HepG2 (cell line): ENCODE data around the gene CDC42EP1. TPM values are rescaled to one million over a fixed set of nuclear protein-coding genes. Genes with fewer than 3 reads are reported as not detected.

ENCODE experiments used
- HOXA5 ChIP-seq: sonication (generic); formaldehyde crosslinking; IDR thresholded peaks from 2 replicates; pipeline ENCODE4 v1.4.0; 2020; ENCODE audit warnings: missing genetic modification reagents
- MAF1 ChIP-seq: sonication (generic); formaldehyde crosslinking; IDR thresholded peaks from 2 replicates; pipeline ENCODE4 v1.5.0; 2020; ENCODE audit warnings: missing genetic modification reagents, borderline replicate concordance
- MAZ ChIP-seq, 2 experiments: sonication (generic) in 1 of 2; formaldehyde crosslinking in 1 of 2; IDR thresholded peaks; 2 replicates each; pipeline versions ENCODE4 v1.5.0 to v1.6.1; 2012 to 2020; ENCODE audit warnings: low read depth in 2 of 2, mild to moderate bottlenecking in 2 of 2, borderline replicate concordance in 1 of 2, improper control_type of control experiment in 1 of 2, low read length in 1 of 2, missing genetic modification reagents in 1 of 2, moderate library complexity in 1 of 2
- MBD4 ChIP-seq: IDR thresholded peaks from 2 replicates; pipeline ENCODE4 v1.6.1; 2012; ENCODE audit warnings: low read length, inconsistent platforms, borderline replicate concordance
- MEIS2 ChIP-seq: sonication (generic); formaldehyde crosslinking; IDR thresholded peaks from 2 replicates; pipeline ENCODE4 v1.9.0; 2021; ENCODE audit warnings: mild to moderate bottlenecking, missing genetic modification reagents
- MIER2 ChIP-seq: IDR thresholded peaks from 2 replicates; pipeline ENCODE4 v1.6.1; 2016; ENCODE audit warnings: missing biosample characterization, missing genetic modification reagents
- NFYC ChIP-seq: IDR thresholded peaks from 2 replicates; pipeline ENCODE4 v1.6.1; 2016; ENCODE audit warnings: missing genetic modification reagents, missing compliant biosample characterization
- PHF21A ChIP-seq: sonication (generic); formaldehyde crosslinking; IDR thresholded peaks from 2 replicates; pipeline ENCODE4 v1.5.0; 2020; ENCODE audit warnings: mild to moderate bottlenecking, missing genetic modification reagents
- SRSF9 ChIP-seq: fragments of 200-400 bp; formaldehyde crosslinking; IDR thresholded peaks from 2 replicates; pipeline ENCODE4 v1.6.1; 2018; ENCODE audit warnings: borderline replicate concordance, mild to moderate bottlenecking, low read depth, low read length; ENCODE audit not compliant: insufficient read depth, poor library complexity, severe bottlenecking
- TEAD2 ChIP-seq: sonication (generic); formaldehyde crosslinking; IDR thresholded peaks from 2 replicates; pipeline ENCODE4 v1.9.0; 2021; ENCODE audit warnings: missing genetic modification reagents
- ZBTB8A ChIP-seq: sonication (generic); formaldehyde crosslinking; IDR thresholded peaks from 2 replicates; pipeline ENCODE4 v1.4.0; 2020; ENCODE audit warnings: mild to moderate bottlenecking, low read depth, missing genetic modification reagents, borderline replicate concordance
- ZFP90 ChIP-seq: sonication (generic); formaldehyde crosslinking; IDR thresholded peaks from 2 replicates; pipeline ENCODE4 v1.8.0; 2022; ENCODE audit warnings: missing genetic modification reagents, mild to moderate bottlenecking, inconsistent platforms, borderline replicate concordance
- ZNF121 ChIP-seq: sonication (generic); formaldehyde crosslinking; IDR thresholded peaks from 2 replicates; pipeline ENCODE4 v1.5.0; 2020; ENCODE audit warnings: mild to moderate bottlenecking, missing genetic modification reagents
- ZNF326 ChIP-seq: sonication (generic); formaldehyde crosslinking; IDR thresholded peaks from 2 replicates; pipeline ENCODE4 v1.4.0; 2020; ENCODE audit warnings: missing genetic modification reagents, borderline replicate concordance
- ZNF501 ChIP-seq: sonication (generic); formaldehyde crosslinking; IDR thresholded peaks from 2 replicates; pipeline ENCODE4 v1.5.1; 2020; ENCODE audit warnings: mild to moderate bottlenecking, moderate library complexity, missing genetic modification reagents
- polyA plus RNA-seq, 8 experiments: library from polyadenylated mRNA; depleted of rRNA in 3 of 8; stranded (reverse) in 7 of 8; unstranded in 1 of 8; fragments of >200 nt; fragmentation: Illumina TruSeq in 4 of 8; extraction: Trizol in 4 of 8; gene quantifications; 2 replicates each; pipeline versions ENCODE4 v1.2.1 to v1.2.3, GENCODE V29; 2011 to 2016; ENCODE audit warnings: low read depth in 4 of 8, missing spikeins in 1 of 8, mixed read lengths in 1 of 8; ENCODE audit not compliant: insufficient read depth in 1 of 8
- total RNA-seq, 5 experiments: library from RNA; depleted of rRNA; stranded (reverse); fragments of >200 nt; fragmentation: Illumina TruSeq; extraction: Trizol; gene quantifications; 2 replicates each; pipeline ENCODE4 v1.2.3, GENCODE V29; 2016; ENCODE audit warnings: low read depth in 1 of 5
- TF ChIP-seq, protein P1 (sequence below): sonication (generic); formaldehyde crosslinking; IDR thresholded peaks from 2 replicates; pipeline ENCODE4 v1.9.0; 2021; ENCODE audit warnings: missing genetic modification reagents, borderline replicate concordance
- TF ChIP-seq, protein P2 (sequence below): sonication (generic); formaldehyde crosslinking; IDR thresholded peaks from 2 replicates; pipeline ENCODE4 v1.9.0; 2021; ENCODE audit warnings: missing genetic modification reagents, mild to moderate bottlenecking, borderline replicate concordance
- TF ChIP-seq, protein P3 (sequence below): sonication (generic); formaldehyde crosslinking; IDR thresholded peaks from 2 replicates; pipeline ENCODE4 v1.4.0; 2020; ENCODE audit warnings: mild to moderate bottlenecking, missing genetic modification reagents
- TF ChIP-seq, protein P4 (sequence below): sonication (generic); formaldehyde crosslinking; IDR thresholded peaks from 2 replicates; pipeline ENCODE4 v1.8.1; 2023; ENCODE audit warnings: mild to moderate bottlenecking, missing genetic modification reagents
- TF ChIP-seq, protein P5 (sequence below): sonication (generic); formaldehyde crosslinking; conservative IDR thresholded peaks from 2 replicates; pipeline ENCODE4 v1.5.0; 2020; ENCODE audit warnings: missing genetic modification reagents

The CDC42EP1 gene
- total and polyA plus RNA-seq, 2 of the 13 experiments (the other 11 are each of a cell fraction or from before 2014, with no cell fraction given) = 17.1 to 29.5 TPM

DNA sequence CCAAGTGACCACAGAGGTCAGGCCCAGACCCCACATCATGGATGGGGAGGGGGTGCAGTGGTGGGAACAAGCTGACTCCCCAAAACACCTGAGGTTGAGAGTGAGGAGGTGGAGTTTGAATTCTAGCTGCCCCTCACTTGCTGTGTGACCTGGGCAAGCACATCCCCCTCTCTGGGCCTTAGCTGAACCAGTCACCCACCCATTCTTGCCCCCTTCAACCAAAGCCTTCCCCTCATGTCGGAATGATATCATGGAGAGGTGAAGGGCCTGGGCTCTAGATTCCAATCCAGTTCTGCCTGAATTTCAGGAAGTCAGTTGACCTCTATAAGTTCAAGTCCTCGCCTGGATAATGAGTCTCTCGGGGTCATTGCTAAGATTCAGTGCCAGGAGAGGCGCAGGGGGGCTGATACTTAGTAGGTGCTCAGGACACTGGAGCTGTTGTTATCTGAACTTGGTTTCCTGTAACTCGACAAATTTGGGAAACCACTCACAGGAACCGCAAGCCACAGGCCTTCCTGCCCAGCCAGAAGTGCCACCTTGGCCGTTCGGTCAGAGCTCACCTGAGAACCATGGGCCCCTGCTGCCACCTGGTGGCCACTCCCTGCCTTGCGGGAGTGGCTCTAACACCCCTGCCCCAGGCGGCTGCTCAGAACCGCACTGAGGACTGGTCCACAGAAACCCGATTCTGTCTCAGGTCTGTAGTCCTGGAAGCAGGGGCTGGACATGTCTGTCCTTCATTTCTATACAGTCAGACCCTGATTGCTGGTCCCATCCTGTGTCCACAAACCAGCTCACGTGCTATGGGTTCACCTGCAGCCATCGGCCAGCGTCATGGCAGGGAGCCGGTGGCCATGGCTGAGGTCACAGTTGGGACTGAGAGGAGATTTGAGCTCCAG, 6.9 kb downstream of the CDC42EP1 start (continued):
- TF ChIP-seq, protein P1, sequence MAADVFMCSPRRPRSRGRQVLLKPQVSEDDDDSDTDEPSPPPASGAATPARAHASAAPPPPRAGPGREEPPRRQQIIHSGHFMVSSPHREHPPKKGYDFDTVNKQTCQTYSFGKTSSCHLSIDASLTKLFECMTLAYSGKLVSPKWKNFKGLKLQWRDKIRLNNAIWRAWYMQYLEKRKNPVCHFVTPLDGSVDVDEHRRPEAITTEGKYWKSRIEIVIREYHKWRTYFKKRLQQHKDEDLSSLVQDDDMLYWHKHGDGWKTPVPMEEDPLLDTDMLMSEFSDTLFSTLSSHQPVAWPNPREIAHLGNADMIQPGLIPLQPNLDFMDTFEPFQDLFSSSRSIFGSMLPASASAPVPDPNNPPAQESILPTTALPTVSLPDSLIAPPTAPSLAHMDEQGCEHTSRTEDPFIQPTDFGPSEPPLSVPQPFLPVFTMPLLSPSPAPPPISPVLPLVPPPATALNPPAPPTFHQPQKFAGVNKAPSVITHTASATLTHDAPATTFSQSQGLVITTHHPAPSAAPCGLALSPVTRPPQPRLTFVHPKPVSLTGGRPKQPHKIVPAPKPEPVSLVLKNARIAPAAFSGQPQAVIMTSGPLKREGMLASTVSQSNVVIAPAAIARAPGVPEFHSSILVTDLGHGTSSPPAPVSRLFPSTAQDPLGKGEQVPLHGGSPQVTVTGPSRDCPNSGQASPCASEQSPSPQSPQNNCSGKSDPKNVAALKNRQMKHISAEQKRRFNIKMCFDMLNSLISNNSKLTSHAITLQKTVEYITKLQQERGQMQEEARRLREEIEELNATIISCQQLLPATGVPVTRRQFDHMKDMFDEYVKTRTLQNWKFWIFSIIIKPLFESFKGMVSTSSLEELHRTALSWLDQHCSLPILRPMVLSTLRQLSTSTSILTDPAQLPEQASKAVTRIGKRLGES (CRISPR knock-in tag) = no peak
- TF ChIP-seq ZNF121 (CRISPR knock-in tag) = no peak
- TF ChIP-seq ZBTB8A (CRISPR knock-in tag) = no peak
- peak; percentile 30; the same call in 1 of the 2 replicates for TF ChIP-seq ZNF326 (CRISPR knock-in tag)
- no peak for TF ChIP-seq MAZ (IDR thresholded peaks at IDR 0.05; ENCODE audit: borderline replicate concordance, low read depth, low read length)
- peak; percentile 39; the same call in 1 of the 2 replicates for TF ChIP-seq MAZ (CRISPR knock-in tag; IDR thresholded peaks at IDR 0.05; ENCODE audit: low read depth)
- TF ChIP-seq HOXA5 (CRISPR knock-in tag) = no peak
- TF ChIP-seq, protein P2, sequence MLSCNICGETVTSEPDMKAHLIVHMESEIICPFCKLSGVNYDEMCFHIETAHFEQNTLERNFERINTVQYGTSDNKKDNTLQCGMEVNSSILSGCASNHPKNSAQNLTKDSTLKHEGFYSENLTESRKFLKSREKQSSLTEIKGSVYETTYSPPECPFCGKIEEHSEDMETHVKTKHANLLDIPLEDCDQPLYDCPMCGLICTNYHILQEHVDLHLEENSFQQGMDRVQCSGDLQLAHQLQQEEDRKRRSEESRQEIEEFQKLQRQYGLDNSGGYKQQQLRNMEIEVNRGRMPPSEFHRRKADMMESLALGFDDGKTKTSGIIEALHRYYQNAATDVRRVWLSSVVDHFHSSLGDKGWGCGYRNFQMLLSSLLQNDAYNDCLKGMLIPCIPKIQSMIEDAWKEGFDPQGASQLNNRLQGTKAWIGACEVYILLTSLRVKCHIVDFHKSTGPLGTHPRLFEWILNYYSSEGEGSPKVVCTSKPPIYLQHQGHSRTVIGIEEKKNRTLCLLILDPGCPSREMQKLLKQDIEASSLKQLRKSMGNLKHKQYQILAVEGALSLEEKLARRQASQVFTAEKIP (CRISPR knock-in tag) = no peak
- no peak for TF ChIP-seq TEAD2 (CRISPR knock-in tag)
- TF ChIP-seq MIER2 (CRISPR knock-in tag) = no peak
- TF ChIP-seq, protein P3, sequence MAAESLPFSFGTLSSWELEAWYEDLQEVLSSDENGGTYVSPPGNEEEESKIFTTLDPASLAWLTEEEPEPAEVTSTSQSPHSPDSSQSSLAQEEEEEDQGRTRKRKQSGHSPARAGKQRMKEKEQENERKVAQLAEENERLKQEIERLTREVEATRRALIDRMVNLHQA = no peak
- TF ChIP-seq PHF21A (CRISPR knock-in tag) = no peak; the same call in 1 of the 2 replicates
- no peak for TF ChIP-seq MBD4
- TF ChIP-seq ZFP90 = no peak
- TF ChIP-seq ZNF501 = no peak
- TF ChIP-seq, protein P4, sequence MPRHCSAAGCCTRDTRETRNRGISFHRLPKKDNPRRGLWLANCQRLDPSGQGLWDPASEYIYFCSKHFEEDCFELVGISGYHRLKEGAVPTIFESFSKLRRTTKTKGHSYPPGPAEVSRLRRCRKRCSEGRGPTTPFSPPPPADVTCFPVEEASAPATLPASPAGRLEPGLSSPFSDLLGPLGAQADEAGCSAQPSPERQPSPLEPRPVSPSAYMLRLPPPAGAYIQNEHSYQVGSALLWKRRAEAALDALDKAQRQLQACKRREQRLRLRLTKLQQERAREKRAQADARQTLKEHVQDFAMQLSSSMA (CRISPR knock-in tag) = no peak
- no peak for TF ChIP-seq SRSF9
- no peak for TF ChIP-seq MAF1 (CRISPR knock-in tag)
- 0 out of 2 replicates have a peak, but pooled peaks have one; percentile 26 for TF ChIP-seq MEIS2
- TF ChIP-seq NFYC (CRISPR knock-in tag) = no peak
- TF ChIP-seq, protein P5, sequence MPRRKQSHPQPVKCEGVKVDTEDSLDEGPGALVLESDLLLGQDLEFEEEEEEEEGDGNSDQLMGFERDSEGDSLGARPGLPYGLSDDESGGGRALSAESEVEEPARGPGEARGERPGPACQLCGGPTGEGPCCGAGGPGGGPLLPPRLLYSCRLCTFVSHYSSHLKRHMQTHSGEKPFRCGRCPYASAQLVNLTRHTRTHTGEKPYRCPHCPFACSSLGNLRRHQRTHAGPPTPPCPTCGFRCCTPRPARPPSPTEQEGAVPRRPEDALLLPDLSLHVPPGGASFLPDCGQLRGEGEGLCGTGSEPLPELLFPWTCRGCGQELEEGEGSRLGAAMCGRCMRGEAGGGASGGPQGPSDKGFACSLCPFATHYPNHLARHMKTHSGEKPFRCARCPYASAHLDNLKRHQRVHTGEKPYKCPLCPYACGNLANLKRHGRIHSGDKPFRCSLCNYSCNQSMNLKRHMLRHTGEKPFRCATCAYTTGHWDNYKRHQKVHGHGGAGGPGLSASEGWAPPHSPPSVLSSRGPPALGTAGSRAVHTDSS (CRISPR knock-in tag) = no peak
